Measurements from ENCODE around the gene TAX1BP3. TPM values are rescaled to one million over a fixed set of nuclear protein-coding genes. Genes with fewer than 3 reads are reported as not detected.

Gene TAX1BP3
- total RNA-seq, 2 donors from 2014 or later, result 72.9 to 82.7 TPM

- DNase-seq, result no peak
- no peaks in the 10 kb centered on the region for H3K36me3 ChIP-seq (replicated peaks in 1 of 2; ENCODE audit: insufficient read depth in 1 of 2, low read depth in 2 of 2)
- H3K27me3 ChIP-seq, result no peaks in the 10 kb centered on the region
Observed at GRCh38 chr17:3697103-3697476, 28.7 kb upstream of the TAX1BP3 start.

DNA sequence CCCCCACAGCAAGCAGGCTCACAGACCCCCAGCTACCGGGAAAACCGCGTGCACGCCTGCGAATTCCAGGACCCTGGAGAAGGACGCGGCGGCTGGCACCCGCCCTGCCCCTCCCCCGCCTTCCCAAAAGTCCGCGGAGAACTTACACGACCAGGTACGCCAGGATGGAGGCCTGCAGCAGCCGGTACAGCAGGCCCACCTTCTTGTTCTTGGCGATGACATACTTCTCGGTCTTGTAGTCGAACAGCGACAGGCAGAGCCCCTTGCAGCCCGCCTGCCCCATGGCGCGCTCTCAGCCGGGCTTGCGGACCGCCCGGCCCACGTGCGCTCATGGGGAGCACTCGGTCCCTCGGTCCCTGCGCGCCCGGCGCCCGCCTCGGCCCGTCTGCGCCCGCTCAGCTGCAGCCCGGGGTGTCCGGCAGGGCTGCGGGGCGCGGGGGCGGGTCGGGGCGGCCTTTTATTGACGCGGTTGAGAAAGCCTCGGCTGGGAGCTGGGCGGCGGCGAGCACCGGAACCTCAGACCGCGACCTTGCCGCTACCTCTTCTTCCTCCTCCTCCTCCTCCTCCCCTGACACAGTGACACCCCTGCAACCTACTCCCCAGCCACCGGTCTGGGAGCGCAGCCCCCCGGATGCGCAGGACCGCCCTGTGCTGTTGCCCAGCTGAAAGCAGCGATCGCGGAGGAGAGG lies 27.5 kb upstream of the TAX1BP3 start, which contains the start of gene P2RX5:
P2RX5 (minus strand) TSS at position 433 of the 689 bp plus-strand sequence; CDS start at position 283, 150 bp downstream.
- 1 to 2% methylated on average over 15 to 34 of the region's 65 CpGs for WGBS, 2 donors
- ATAC-seq (peak; percentile 59), DNase-seq (peak in 2 of 4 donors; percentile 10 to 27)
- Histone ChIP-seq H3K36me3 (replicated peaks in 1 of 2; ENCODE audit: insufficient read depth in 1 of 2, low read depth in 2 of 2) (no peaks in the 10 kb centered on the region), H3K4me3 (peak within 1 kb of the TSS in 1 of 2 donors; percentile 18), H3K4me1 (peaks cover 15% of the 10 kb centered on the region), H3K27ac (no peak within 1 kb of the TSS), H3K27me3 (peaks cover 0 to 4% of the 10 kb centered on the region in 2 donors), H3K9me3 (no peaks in the 10 kb centered on the region)
- intact Hi-C loops (cut with DNase I), result no loop called here
- TF ChIP-seq POLR2A (IDR thresholded peaks at IDR 0.05) (no peak), CTCF (IDR thresholded peaks at IDR 0.05) (no peak)

More at GRCh38 chr17:3697103-3697476, 28.7 kb upstream of the TAX1BP3 start:
- Histone ChIP-seq H3K27ac (no peak overlapping the region), H3K4me1 (peaks cover 15% of the 10 kb centered on the region), H3K9me3 (no peaks in the 10 kb centered on the region), H3K4me3 (no peak overlapping the region)
- TF ChIP-seq POLR2A (IDR thresholded peaks at IDR 0.05) (no peak), CTCF (IDR thresholded peaks at IDR 0.05) (no peak)
- WGBS, 2 donors, result 55 to 61% methylated on average over 5 to 12 of the region's 12 CpGs
- intact Hi-C loops (cut with DNase I), result no loop called here
- ATAC-seq, result no peak

- peaks cover 15% of the 10 kb centered on the region for H3K4me1 ChIP-seq
- no peak overlapping the region for H3K4me3 ChIP-seq
- H3K9me3 ChIP-seq, result no peaks in the 10 kb centered on the region
- H3K36me3 ChIP-seq (replicated peaks in 1 of 2; ENCODE audit: insufficient read depth in 1 of 2, low read depth in 2 of 2), result no peaks in the 10 kb centered on the region
- no peak overlapping the region for H3K27ac ChIP-seq
- intact Hi-C loops (cut with DNase I), result no loop called here
- 12 to 20% methylated on average over 8 to 17 of the region's 17 CpGs for WGBS, 2 donors
- TF ChIP-seq CTCF (IDR thresholded peaks at IDR 0.05), result no peak
- no peak for TF ChIP-seq POLR2A (IDR thresholded peaks at IDR 0.05)
- DNase-seq (peak in 1 of 4 donors; percentile 15), ATAC-seq (no peak)
- peaks cover 0 to 4% of the 10 kb centered on the region in 2 donors for H3K27me3 ChIP-seq
Observed at GRCh38 chr17:3695129-3695722, 26.8 kb upstream of the TAX1BP3 start.

DNA sequence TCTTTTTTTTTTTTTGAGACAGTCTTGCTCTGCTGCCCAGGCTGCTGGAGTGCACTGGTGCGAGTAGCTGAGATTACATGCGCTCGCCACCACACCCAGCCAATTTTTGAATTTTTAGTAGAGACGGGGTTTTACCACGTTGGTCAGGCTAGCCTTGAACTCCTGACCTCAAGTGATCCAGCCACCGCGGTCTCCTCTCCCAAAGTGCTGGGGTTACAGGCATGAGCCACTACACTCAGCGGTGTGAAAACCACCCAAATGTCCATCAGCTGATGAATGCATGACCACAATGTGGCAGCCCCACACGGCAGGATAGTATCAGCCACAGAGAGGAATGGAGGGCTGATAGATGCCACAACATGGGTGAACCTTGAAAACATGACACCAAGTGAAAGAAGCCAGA lies 25.5 kb upstream of the TAX1BP3 start:
- intact Hi-C loops (cut with DNase I), result no loop called here
- 66 to 70% methylated on average over 9 of the region's 9 CpGs for WGBS, 2 donors
- H3K4me1 ChIP-seq, result peaks cover 15% of the 10 kb centered on the region
- ATAC-seq, result no peak
- DNase-seq, result no peak
- H3K9me3 ChIP-seq, result no peaks in the 10 kb centered on the region
- no peak overlapping the region for H3K27ac ChIP-seq
- H3K27me3 ChIP-seq, result peaks cover 0 to 4% of the 10 kb centered on the region in 2 donors
- no peaks in the 10 kb centered on the region for H3K36me3 ChIP-seq (replicated peaks in 1 of 2; ENCODE audit: insufficient read depth in 1 of 2, low read depth in 2 of 2)
- TF ChIP-seq CTCF (IDR thresholded peaks at IDR 0.05), result no peak
- TF ChIP-seq POLR2A (IDR thresholded peaks at IDR 0.05), result no peak
- H3K4me3 ChIP-seq, result no peak overlapping the region

All from body of pancreas (tissue), 4 donors.